ENCODE measurements around the gene TLX2.

The TLX2 gene

GRCh38 chr2:74529357-74530238 lies 15.3 kb downstream of the TLX2 start, which contains the start of the genes AUP1 and HTRA2:
Gene AUP1 (minus strand): TSS chr2:74529706. CDS start chr2:74529629, 77 bp downstream.
Gene HTRA2 (plus strand): TSS chr2:74529933. CDS start chr2:74530007, 74 bp downstream.
- Histone ChIP-seq H3K27me3 (ENCODE audit: insufficient read depth, poor library complexity, severe bottlenecking) (no peaks in the 10 kb centered on the region), H3K27ac (replicated peaks) (peak within 1 kb of the TSS; percentile 93), H3K4me3 (replicated peaks; ENCODE audit: insufficient read depth, low read length) (peak within 1 kb of the TSS; percentile 96)
- DNase-seq (ENCODE audit: low read depth in 1 of 2, low spot score in 1 of 2) = peak; percentile 94 to 99
- TF ChIP-seq REST (IDR thresholded peaks at IDR 0.05; ENCODE audit: insufficient replicate concordance, low read depth) (peak; percentile 67), CTCF (IDR thresholded peaks at IDR 0.05; ENCODE audit: insufficient read depth, low read length) (no peak), SPI1 (IDR thresholded peaks at IDR 0.05; ENCODE audit: borderline replicate concordance, low read depth) (no peak), GABPA (IDR thresholded peaks at IDR 0.05; ENCODE audit: low read depth) (peak; percentile 87), POLR2AphosphoS5 (IDR thresholded peaks at IDR 0.05; ENCODE audit: low read depth) (peak; percentile 93)

- peak overlapping the region; percentile 93 for H3K27ac ChIP-seq (replicated peaks)
- H3K4me3 ChIP-seq (replicated peaks; ENCODE audit: insufficient read depth, low read length) = peak overlapping the region; percentile 96
- 0 out of 2 replicates have a peak, but pooled peaks have one; percentile 22 for TF ChIP-seq POLR2AphosphoS5 (IDR thresholded peaks at IDR 0.05; ENCODE audit: low read depth)
- TF ChIP-seq CTCF (IDR thresholded peaks at IDR 0.05; ENCODE audit: insufficient read depth, low read length) = no peak
- no peak for TF ChIP-seq SPI1 (IDR thresholded peaks at IDR 0.05; ENCODE audit: borderline replicate concordance, low read depth)
- TF ChIP-seq GABPA (IDR thresholded peaks at IDR 0.05; ENCODE audit: low read depth) = no peak
- peak in 1 of 2 experiments; percentile 52 for DNase-seq (ENCODE audit: low read depth in 1 of 2, low spot score in 1 of 2)
- no peaks in the 10 kb centered on the region for H3K27me3 ChIP-seq (ENCODE audit: insufficient read depth, poor library complexity, severe bottlenecking)
These were observed 16.3 kb downstream of the TLX2 start for GRCh38 chr2:74530239-74531187.

- no peak overlapping the region for H3K27ac ChIP-seq (replicated peaks)
- H3K27me3 ChIP-seq (ENCODE audit: insufficient read depth, poor library complexity, severe bottlenecking) = no peaks in the 10 kb centered on the region
- no peak for DNase-seq (ENCODE audit: low read depth in 1 of 2, low spot score in 1 of 2)
- TF ChIP-seq SPI1 (IDR thresholded peaks at IDR 0.05; ENCODE audit: borderline replicate concordance, low read depth) (no peak), POLR2AphosphoS5 (IDR thresholded peaks at IDR 0.05; ENCODE audit: low read depth) (no peak), REST (IDR thresholded peaks at IDR 0.05; ENCODE audit: insufficient replicate concordance, low read depth) (no peak), GABPA (IDR thresholded peaks at IDR 0.05; ENCODE audit: low read depth) (no peak), CTCF (IDR thresholded peaks at IDR 0.05; ENCODE audit: insufficient read depth, low read length) (no peak)
- H3K4me3 ChIP-seq (replicated peaks; ENCODE audit: insufficient read depth, low read length) = no peak overlapping the region
These were observed 17.4 kb downstream of the TLX2 start for GRCh38 chr2:74531666-74532065.

Measured in HL-60 (cell line).